ENCODE results near the gene CFTR. TPM values are rescaled to one million over a fixed set of nuclear protein-coding genes. Genes with fewer than 3 reads are reported as not detected.

Gene CFTR
- total and polyA plus RNA-seq, 3 donors from 2014 or later = 5.1 to 6.9 (median 5.1) TPM

GRCh38 chr7:117596134-117596533 is 116.3 kb downstream of the CFTR start:
- TF ChIP-seq POLR2A (IDR thresholded peaks at IDR 0.05) (no peak), CTCF (IDR thresholded peaks at IDR 0.05) (no peak)
- WGBS, 2 donors = 78 to 81% methylated on average over 5 to 20 of the region's 21 CpGs
- intact Hi-C loops (cut with DNase I; ENCODE audit: low total_unique reads) = no loop called here
- Histone ChIP-seq H3K27ac (no peak overlapping the region), H3K36me3 (ENCODE audit: low read depth, missing control alignments) (no peaks in the 10 kb centered on the region), H3K4me3 (peak overlapping the region in 1 of 2 donors; percentile 32), H3K27me3 (no peaks in the 10 kb centered on the region), H3K4me1 (no peaks in the 10 kb centered on the region), H3K9me3 (no peaks in the 10 kb centered on the region)
- DNase-seq = no peak

DNA sequence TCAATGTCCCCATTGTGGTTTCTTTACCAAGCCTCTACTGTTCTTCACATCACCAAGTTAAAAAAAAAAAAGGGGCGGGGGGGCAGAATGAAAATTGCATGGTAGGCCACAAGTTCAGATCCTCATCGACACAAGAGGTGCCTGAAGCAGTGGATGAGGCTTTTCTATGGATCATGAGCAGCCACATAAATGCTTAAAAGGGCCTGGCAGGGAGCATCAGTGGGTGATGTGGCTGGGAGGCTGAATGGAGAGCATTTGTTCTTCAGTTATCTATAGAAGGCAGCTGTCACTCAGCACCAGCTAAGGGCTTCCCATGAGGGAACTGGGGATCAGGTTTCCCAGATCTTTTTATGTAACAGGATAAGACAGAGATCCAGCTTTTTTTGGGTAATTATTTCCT is 117.9 kb downstream of the CFTR start:
- Histone ChIP-seq H3K27ac (no peak overlapping the region), H3K27me3 (no peaks in the 10 kb centered on the region), H3K4me1 (no peaks in the 10 kb centered on the region), H3K9me3 (no peaks in the 10 kb centered on the region), H3K4me3 (no peak overlapping the region), H3K36me3 (ENCODE audit: low read depth, missing control alignments) (no peaks in the 10 kb centered on the region)
- no peak for DNase-seq
- TF ChIP-seq CTCF (IDR thresholded peaks at IDR 0.05) (no peak), POLR2A (IDR thresholded peaks at IDR 0.05) (no peak)
- 78 to 86% methylated on average over 2 of the region's 2 CpGs for WGBS, 2 donors
- intact Hi-C loops (cut with DNase I; ENCODE audit: low total_unique reads) = no loop called here

GRCh38 chr7:117600911-117601310 is 121.1 kb downstream of the CFTR start:
- no peaks in the 10 kb centered on the region for H3K4me1 ChIP-seq
- H3K9me3 ChIP-seq = no peaks in the 10 kb centered on the region
- H3K36me3 ChIP-seq (ENCODE audit: low read depth, missing control alignments) = no peaks in the 10 kb centered on the region
- H3K27ac ChIP-seq = no peak overlapping the region
- TF ChIP-seq CTCF (IDR thresholded peaks at IDR 0.05) = no peak
- no peak for TF ChIP-seq POLR2A (IDR thresholded peaks at IDR 0.05)
- no peak for DNase-seq
- WGBS, 2 donors = 68% methylated on average over 2 of the region's 2 CpGs
- intact Hi-C loops (cut with DNase I; ENCODE audit: low total_unique reads) = no loop called here
- no peak overlapping the region for H3K4me3 ChIP-seq
- H3K27me3 ChIP-seq = no peaks in the 10 kb centered on the region

DNA sequence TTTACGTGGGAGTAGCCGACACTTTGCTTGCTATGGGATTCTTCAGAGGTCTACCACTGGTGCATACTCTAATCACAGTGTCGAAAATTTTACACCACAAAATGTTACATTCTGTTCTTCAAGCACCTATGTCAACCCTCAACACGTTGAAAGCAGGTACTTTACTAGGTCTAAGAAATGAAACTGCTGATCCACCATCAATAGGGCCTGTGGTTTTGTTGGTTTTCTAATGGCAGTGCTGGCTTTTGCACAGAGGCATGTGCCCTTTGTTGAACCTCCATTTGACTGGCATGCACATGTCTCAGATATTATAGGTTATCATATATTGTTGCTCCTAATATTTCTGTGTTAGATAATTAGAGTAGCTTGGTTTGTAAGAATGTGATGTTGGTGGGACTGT is 123.8 kb downstream of the CFTR start:
- DNase-seq = no peak
- Histone ChIP-seq H3K27me3 (no peaks in the 10 kb centered on the region), H3K4me3 (no peak overlapping the region), H3K4me1 (no peaks in the 10 kb centered on the region), H3K36me3 (ENCODE audit: low read depth, missing control alignments) (no peaks in the 10 kb centered on the region), H3K27ac (no peak overlapping the region), H3K9me3 (no peaks in the 10 kb centered on the region)
- 83 to 84% methylated on average over 4 of the region's 4 CpGs for WGBS, 2 donors
- TF ChIP-seq CTCF (IDR thresholded peaks at IDR 0.05) = no peak
- no peak for TF ChIP-seq POLR2A (IDR thresholded peaks at IDR 0.05)
- intact Hi-C loops (cut with DNase I; ENCODE audit: low total_unique reads) = no loop called here

DNA sequence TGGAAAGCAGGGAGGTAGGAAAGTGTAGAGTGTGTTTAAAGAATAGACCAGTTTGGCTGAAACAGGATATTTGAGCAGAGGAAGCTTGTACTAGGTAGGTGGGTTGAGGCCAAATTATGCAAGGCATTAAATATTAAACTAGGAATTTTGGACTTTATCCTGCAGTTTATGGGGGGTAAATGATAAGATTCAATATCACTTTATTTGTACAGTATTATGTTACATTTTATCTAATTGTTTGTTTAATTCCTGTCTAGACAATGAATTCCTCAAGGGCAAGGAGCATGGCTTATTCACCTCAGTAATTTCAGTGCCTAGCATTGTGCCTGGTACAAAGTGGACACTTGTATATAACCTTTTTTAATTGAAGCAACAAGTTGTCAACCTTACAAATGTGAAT is 125.9 kb downstream of the CFTR start:
- no peak overlapping the region for H3K4me3 ChIP-seq
- no peaks in the 10 kb centered on the region for H3K36me3 ChIP-seq (ENCODE audit: low read depth, missing control alignments)
- H3K27me3 ChIP-seq = no peaks in the 10 kb centered on the region
- no peak for DNase-seq
- TF ChIP-seq CTCF (IDR thresholded peaks at IDR 0.05) (no peak), POLR2A (IDR thresholded peaks at IDR 0.05) (no peak)
- H3K27ac ChIP-seq = no peak overlapping the region
- H3K4me1 ChIP-seq = no peaks in the 10 kb centered on the region
- intact Hi-C loops (cut with DNase I; ENCODE audit: low total_unique reads) = no loop called here
- H3K9me3 ChIP-seq = no peaks in the 10 kb centered on the region
